Body of pancreas (tissue), 4 donors: ENCODE results near the gene PBX3. TPM values are rescaled to one million over a fixed set of nuclear protein-coding genes. Genes with fewer than 3 reads are reported as not detected.

Experiments used
- ATAC-seq: fragments of 150-250 bp; one replicate; pipeline ENCODE4 v1.9.1; 2016
- DNase-seq, 4 donors: peaks; one replicate each; pipeline ENCODE4 v3.0.0-alpha.2; 2019
- H3K27ac ChIP-seq, 4 donors: fragments of 200-600 bp; sonication (generic); 1 replicate in 3 of 4; 2 replicates in 1 of 4; pipeline versions ENCODE4 v1.5.1 to v1.6.1; 2016 to 2019; ENCODE audit warnings: mild to moderate bottlenecking in 1 of 4, mixed read lengths in 1 of 4, moderate library complexity in 1 of 4
- H3K27me3 ChIP-seq, 2 donors: fragments of 200-600 bp; sonication (generic); one replicate each; pipeline ENCODE4 v1.6.0; 2016; ENCODE audit warnings: mild to moderate bottlenecking in 1 of 2
- H3K36me3 ChIP-seq, 2 donors: fragments of 200-600 bp; sonication (generic); replicated peaks in 1 of 2; 2 replicates each; pipeline ENCODE4 v1.5.1; 2016; ENCODE audit warnings: low read depth in 2 of 2; ENCODE audit not compliant: insufficient read depth in 1 of 2
- H3K4me1 ChIP-seq: fragments of 200-600 bp; sonication (generic); one replicate; pipeline ENCODE4 v1.6.0; 2016
- H3K4me3 ChIP-seq, 2 donors: fragments of 200-600 bp; sonication (generic); 1 replicate in 1 of 2; 2 replicates in 1 of 2; pipeline ENCODE4 v1.5.1; 2016 to 2019
- H3K9me3 ChIP-seq, 3 donors: fragments of 200-600 bp; sonication (generic); 1 replicate in 2 of 3; 2 replicates in 1 of 3; pipeline ENCODE4 v1.5.1; 2016
- CTCF ChIP-seq, 7 experiments: fragments of 450-650 bp in 4 of 7; fragments of 200-600 bp in 3 of 7; sonication (generic) in 3 of 7; IDR thresholded peaks; one replicate each; pipeline ENCODE4 v1.5.1; 2016 to 2019; ENCODE audit warnings: antibody characterized with exemption in 7 of 7
- POLR2A ChIP-seq, 3 donors: fragments of 450-650 bp; IDR thresholded peaks; one replicate each; pipeline ENCODE4 v1.6.1; 2016; ENCODE audit warnings: antibody characterized with exemption in 3 of 3, mild to moderate bottlenecking in 2 of 3
- WGBS, 2 donors: methylation state at CpG; one replicate each; pipeline ENCODE4 v1.1.5; 2017; 5-methylcytosine and 5-hydroxymethylcytosine counted together
- intact Hi-C: fragments of 100-400 bp; cut with DNase I; formaldehyde crosslinking; loops from one replicate; pipeline ENCODE4 v1.15.1; 2023
- total RNA-seq, 2 donors: library from RNA; depleted of rRNA; stranded (reverse); fragments of >200 nt; gene quantifications; one replicate each; pipeline ENCODE4 v1.1.0, GENCODE V29; 2016

PBX3 gene
- total RNA-seq, 2 donors from 2014 or later: 12.5 to 36.3 TPM

- H3K4me3 ChIP-seq: no peak overlapping the region
- H3K9me3 ChIP-seq: no peaks in the 10 kb centered on the region
- H3K27me3 ChIP-seq: no peaks in the 10 kb centered on the region
- ATAC-seq (no peak), DNase-seq (no peak)
- H3K27ac ChIP-seq: no peak overlapping the region
- H3K36me3 ChIP-seq: no peaks in the 10 kb centered on the region
- no peaks in the 10 kb centered on the region for H3K4me1 ChIP-seq
- intact Hi-C loops: no loop called here
- TF ChIP-seq POLR2A (IDR thresholded peaks at IDR 0.05) (no peak), CTCF (IDR thresholded peaks at IDR 0.05) (no peak)
- 91 to 97% methylated on average over 2 of the region's 2 CpGs for WGBS, 2 donors
Measured at GRCh38 chr9:125805057-125805456, 57.9 kb downstream of the PBX3 start.

GRCh38 chr9:125805586-125805985 is 58.4 kb downstream of the PBX3 start:
- TF ChIP-seq CTCF (IDR thresholded peaks at IDR 0.05) (no peak), POLR2A (IDR thresholded peaks at IDR 0.05) (no peak)
- Histone ChIP-seq H3K4me1 (no peaks in the 10 kb centered on the region), H3K27me3 (no peaks in the 10 kb centered on the region), H3K4me3 (no peak overlapping the region), H3K27ac (no peak overlapping the region), H3K9me3 (no peaks in the 10 kb centered on the region), H3K36me3 (no peaks in the 10 kb centered on the region)
- ATAC-seq (no peak), DNase-seq (no peak)
- intact Hi-C loops: no loop called here

GRCh38 chr9:125807079-125807478 is 59.9 kb downstream of the PBX3 start:
- TF ChIP-seq CTCF (IDR thresholded peaks at IDR 0.05): no peak
- Histone ChIP-seq H3K4me3 (no peak overlapping the region), H3K27me3 (no peaks in the 10 kb centered on the region), H3K27ac (no peak overlapping the region), H3K9me3 (no peaks in the 10 kb centered on the region), H3K36me3 (no peaks in the 10 kb centered on the region), H3K4me1 (no peaks in the 10 kb centered on the region)
- ATAC-seq (no peak), DNase-seq (no peak)
- WGBS, 2 donors: 90 to 93% methylated on average over 3 of the region's 3 CpGs
- intact Hi-C loops: no loop called here

GRCh38 chr9:125810161-125810560 is 63.0 kb downstream of the PBX3 start:
- intact Hi-C loops: no loop called here
- no peaks in the 10 kb centered on the region for H3K27me3 ChIP-seq

More at GRCh38 chr9:125810161-125810560, 63.0 kb downstream of the PBX3 start:
- no peaks in the 10 kb centered on the region for H3K36me3 ChIP-seq
- no peak for ATAC-seq
- no peaks in the 10 kb centered on the region for H3K9me3 ChIP-seq
- H3K4me3 ChIP-seq: no peak overlapping the region
- DNase-seq: no peak
- H3K27ac ChIP-seq: no peak overlapping the region
- no peak for TF ChIP-seq CTCF (IDR thresholded peaks at IDR 0.05)
- TF ChIP-seq POLR2A (IDR thresholded peaks at IDR 0.05): no peak
- no peaks in the 10 kb centered on the region for H3K4me1 ChIP-seq
